Endothelial cell of umbilical vein (primary cell): ENCODE measurements around the gene SLC1A3.

ENCODE experiments used
- EZH2 ChIP-seq: IDR thresholded peaks from 2 replicates; pipeline ENCODE4 v1.6.1; 2012; ENCODE audit warnings: borderline replicate concordance, low read depth, mild to moderate bottlenecking, moderate library complexity, low read length, inconsistent platforms; ENCODE audit not compliant: severe bottlenecking
- FOS ChIP-seq: IDR thresholded peaks from 2 replicates; pipeline ENCODE4 v1.6.1; 2011; ENCODE audit warnings: mild to moderate bottlenecking, low read length, moderate library complexity, borderline replicate concordance; ENCODE audit not compliant: insufficient read depth
- JUN ChIP-seq: IDR thresholded peaks from 2 replicates; pipeline ENCODE4 v1.6.1; 2011; ENCODE audit warnings: borderline replicate concordance, low read depth; ENCODE audit not compliant: insufficient read length, insufficient read depth
- POLR2A ChIP-seq: IDR thresholded peaks from 2 replicates; pipeline ENCODE4 v1.6.1; 2012; ENCODE audit warnings: low read depth, mild to moderate bottlenecking, control low read depth, low read length
- TF ChIP-seq, protein P1 (sequence below), 2 donors: IDR thresholded peaks; 1 replicate in 1 of 2; 2 replicates in 1 of 2; pipeline ENCODE4 v1.5.1; 2011; ENCODE audit warnings: low read length in 2 of 2, mild to moderate bottlenecking in 2 of 2, moderate library complexity in 2 of 2, control low read depth in 1 of 2, inconsistent platforms in 1 of 2, low read depth in 1 of 2; ENCODE audit not compliant: insufficient read depth in 1 of 2; ENCODE audit errors: extremely low read depth in 1 of 2

DNA sequence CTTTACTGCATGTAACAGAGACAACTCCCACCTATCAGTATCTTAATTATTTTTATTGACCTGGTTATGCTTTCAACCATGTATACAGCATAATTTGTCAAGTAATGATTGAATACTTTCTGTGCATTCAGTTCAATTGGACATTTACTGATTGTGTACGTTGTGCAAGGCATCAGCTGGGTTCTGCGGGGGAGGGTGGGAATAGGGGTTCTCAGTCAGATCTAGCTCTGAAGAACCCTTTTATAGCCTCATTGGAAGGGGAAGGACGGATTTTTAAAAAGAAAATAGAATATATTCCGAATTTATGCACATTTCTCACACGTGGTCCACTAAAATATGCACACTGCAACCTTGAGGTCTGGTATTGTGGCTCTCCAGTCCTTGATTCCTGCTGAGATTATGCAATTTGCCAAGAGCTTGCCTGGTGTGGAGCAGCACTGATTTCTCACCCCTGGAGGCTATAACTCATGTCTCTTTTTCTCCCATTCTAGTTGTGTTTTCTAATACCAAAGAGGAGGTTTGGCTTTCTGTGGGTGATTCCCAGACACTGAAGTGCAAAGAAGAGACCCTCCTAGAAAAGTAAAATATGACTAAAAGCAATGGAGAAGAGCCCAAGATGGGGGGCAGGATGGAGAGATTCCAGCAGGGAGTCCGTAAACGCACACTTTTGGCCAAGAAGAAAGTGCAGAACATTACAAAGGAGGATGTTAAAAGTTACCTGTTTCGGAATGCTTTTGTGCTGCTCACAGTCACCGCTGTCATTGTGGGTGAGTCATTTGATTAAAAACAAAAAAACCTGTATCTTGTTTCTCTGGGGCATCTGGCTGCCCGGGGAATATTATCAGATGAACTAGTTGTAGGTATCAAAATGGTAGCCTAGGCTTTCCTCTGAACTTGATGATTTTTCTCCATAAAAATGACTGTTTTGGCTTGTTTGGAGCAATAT is 1.7 kb downstream of the SLC1A3 start:
- no peak for TF ChIP-seq JUN
- TF ChIP-seq POLR2A = no peak
- TF ChIP-seq, protein P1, sequence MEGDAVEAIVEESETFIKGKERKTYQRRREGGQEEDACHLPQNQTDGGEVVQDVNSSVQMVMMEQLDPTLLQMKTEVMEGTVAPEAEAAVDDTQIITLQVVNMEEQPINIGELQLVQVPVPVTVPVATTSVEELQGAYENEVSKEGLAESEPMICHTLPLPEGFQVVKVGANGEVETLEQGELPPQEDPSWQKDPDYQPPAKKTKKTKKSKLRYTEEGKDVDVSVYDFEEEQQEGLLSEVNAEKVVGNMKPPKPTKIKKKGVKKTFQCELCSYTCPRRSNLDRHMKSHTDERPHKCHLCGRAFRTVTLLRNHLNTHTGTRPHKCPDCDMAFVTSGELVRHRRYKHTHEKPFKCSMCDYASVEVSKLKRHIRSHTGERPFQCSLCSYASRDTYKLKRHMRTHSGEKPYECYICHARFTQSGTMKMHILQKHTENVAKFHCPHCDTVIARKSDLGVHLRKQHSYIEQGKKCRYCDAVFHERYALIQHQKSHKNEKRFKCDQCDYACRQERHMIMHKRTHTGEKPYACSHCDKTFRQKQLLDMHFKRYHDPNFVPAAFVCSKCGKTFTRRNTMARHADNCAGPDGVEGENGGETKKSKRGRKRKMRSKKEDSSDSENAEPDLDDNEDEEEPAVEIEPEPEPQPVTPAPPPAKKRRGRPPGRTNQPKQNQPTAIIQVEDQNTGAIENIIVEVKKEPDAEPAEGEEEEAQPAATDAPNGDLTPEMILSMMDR (IDR thresholded peaks at IDR 0.05; ENCODE audit: extremely low read depth in 1 of 2, insufficient read depth in 1 of 2, low read depth in 1 of 2, low read length in 2 of 2) = no peak
- no peak for TF ChIP-seq EZH2
- no peak for TF ChIP-seq FOS
